GM04504 (cell line): ENCODE measurements around the gene GRP.

Experiments used
- DNase-seq: peaks from one replicate; pipeline ENCODE4 v3.0.0-alpha.2; 2012; ENCODE audit warnings: low read depth

Gene GRP

DNA sequence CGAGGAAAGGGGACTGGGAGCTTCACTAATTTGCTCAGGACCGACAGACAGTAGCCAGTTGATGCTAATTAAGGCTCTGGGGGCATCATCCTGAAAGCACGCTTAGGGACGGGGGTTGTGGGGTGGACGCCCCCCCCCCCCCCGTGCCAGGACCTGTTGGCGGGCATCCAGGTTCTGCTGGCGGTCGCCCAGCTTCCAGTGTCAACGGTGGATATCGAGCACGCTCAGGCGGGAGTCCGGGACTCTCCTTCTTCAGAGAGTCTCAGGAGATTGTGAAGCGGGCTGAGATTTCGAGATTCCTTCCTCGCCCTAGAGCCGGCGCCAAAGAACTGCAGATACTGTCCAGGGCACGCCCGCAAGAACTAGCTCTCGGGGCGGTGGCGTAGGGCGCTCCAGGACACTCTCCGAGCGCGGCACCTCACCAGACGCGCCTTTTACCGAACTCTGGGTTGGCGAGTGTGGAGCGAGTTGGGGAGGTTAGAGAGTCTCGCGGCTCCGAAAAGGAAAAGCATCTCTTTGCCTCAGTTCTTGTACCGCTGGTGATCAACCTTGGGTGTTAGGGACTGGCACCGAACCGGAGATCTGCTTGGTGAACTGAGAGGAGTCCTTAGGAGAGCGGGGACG is 47.7 kb downstream of the GRP start:
- DNase-seq, result no peak

DNA sequence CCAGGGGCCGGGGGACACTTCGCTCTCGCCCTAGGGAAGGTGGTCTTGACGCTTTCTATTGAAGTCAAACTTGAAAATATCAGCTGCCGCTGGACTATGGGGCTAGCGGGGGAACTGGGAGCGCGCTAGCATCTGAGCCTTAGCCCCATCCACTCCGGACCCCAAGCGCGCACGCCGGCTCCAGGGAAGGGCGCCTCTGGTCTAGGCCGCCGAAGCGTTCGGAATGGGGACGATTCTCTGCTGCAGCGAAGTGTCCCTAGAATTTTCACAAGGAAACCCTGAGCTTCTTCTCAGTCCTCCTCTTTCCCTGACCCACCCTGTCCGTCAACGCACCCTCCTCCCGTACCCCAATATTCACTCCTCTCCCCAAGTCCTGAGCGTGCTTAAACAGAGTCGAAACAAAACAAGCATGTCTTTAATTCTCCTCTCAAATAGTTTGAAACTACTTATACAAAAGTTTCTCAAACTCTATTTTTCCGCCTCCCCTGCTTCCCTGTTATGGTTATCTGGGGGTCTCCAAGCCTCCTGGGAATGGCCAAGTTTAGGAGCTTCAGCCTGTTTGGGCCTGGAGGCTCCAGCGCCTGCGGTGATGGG is 48.3 kb downstream of the GRP start:
- DNase-seq, result no peak

DNA sequence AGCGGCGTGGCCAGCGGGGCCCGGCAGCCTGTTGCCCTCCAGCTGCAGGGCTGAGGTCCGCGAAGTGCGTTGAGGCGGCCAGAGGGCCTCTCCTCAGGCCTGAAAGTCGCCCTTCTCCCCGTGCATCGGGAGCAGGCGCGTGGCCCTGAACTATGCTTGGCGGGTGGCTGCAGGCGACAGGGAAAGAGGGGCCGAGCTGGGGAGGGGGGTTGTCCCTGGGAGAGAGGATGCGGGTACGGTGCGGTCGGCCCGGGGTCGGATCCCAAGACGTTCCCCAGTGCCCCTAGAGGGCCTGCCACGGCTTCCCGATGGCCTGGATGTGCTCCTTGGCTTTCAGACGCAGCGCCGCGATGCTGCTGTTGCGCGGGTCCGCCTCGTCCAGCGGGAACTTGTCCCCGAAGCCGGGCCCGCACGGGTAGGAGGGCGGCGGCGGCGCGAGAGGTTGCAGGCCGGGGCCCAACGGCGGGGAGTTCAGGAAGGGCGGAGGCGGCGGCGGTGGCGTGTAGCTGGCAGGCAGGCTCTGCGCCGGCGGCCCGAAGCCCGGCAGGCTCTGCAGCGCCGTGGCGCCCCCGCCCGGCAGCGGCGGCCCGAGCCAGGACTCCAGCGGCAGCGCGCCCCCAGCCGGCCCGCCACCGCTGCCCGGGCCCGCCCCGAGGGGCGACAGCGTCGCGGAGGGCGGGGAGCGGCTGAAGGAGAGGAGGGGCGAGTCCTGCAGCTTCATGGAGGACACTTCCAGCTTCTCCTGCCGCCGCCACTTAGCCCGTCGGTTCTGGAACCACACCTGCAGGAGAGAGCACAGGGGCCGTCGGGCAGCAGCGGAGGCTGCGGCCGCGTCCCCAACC is 49.0 kb downstream of the GRP start:
- no peak for DNase-seq

DNA sequence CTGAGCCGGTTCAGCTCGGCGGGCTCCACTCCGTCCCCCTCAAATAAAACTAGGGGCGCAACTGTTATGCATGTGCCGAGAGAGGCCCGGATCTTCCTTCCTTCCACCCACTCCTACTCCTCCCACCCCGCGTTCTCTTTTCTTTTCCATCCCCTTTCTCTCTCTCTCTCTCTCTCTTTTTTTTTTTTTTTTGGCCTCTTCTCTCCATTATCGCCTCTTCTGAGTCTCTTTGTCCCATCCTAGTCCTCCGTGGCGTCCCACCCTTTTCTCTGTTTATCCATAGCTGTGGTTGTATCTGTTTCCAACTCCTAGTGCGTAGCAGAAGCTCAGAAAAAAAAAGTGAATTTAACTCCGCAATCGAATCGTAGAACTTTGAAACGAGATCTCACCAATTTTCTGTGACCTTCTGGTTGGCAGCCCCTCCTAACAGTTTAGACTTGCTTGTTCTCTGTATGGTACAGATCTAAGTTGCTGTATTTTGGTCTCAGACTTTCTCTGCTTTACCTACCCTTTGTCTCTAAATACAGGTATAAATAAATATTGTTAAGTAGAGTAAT is 49.7 kb downstream of the GRP start:
- DNase-seq, result no peak

DNA sequence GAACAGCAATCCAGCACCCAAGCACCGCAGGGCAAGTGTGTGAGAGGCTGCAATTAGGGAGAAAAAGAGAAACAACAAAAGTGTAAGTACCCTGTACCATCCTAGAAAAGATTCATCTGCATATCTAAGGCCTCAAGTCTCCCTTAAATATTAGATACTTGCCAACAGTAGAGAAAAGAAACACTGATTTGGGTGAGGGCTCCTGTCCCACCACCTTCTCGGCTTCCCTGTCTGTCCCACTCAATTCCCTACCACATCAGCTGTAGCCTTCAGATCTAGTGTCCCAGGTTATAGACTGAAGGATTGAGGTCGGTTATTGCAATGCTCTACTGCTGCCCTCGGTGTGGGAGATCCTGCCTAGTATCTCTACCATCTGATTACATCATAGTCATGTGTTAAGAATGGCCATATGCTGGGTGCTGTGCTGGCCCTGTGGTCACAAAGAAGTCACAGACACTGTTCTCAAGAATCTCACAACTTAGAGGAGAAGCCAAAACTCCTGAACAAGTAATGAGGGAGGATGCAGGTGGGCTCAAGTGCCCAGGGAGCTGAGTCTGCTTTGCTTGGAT is 50.8 kb downstream of the GRP start:
- DNase-seq, result no peak

DNA sequence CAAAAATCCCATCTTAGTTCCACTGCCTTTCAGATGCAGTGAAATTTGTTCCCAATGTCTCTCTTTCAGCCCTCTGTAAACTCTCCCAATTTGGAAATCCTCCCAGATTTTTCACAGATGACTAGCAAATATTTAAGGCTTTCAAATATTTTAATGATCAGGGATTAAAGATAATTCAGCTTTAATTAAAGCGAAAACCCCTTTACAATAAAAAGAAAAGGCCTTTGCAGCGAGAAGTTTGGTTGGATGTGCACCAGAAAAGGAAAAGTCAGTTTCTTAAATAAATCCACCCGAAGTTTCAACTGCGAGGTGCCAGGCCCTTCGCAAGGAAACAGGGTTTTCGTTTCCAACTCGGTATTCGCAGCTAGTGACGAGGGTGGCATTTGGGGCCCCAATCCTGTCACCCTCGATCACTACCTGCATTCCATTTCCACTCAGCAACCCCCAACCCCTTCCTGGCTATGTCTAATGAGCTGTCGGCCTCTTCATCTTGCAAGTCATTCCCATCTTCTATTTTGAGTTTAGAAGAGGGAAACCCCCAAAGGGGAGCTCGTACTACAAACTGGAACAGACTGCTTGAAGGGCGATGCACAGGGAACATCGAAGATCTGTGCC is 51.8 kb downstream of the GRP start:
- no peak for DNase-seq

DNA sequence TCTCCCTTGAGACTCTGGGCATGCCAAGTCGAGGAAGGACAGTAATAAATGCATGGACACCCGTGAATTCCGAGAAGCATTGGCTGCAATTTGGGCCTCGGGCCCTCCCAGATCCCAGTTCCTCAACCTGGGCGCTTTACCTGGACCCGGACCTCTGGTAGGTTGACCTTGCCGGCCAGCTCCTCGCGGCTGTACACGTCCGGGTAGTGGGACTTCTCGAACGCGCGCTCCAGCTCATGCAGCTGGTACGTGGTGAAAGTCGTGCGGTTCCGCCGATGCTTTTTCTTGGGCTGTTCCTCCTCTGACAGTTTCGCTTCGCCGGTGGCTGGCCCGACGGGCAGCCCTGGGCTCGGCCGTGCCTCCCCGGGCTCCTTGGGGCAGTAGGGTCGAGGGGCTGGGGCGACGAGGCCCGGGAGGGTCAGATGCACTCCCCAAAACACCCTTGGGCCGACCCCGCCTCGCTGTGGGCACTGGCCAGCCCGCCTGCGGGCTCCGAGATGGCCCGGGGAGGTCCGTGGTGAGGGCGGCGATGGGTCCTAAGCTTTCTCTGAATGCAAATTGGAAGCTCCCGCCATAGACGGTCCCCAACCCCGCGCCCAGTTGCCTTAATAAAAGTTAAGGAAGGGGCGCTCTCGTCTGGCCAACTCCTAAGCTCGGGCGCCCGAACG is 52.4 kb downstream of the GRP start:
- DNase-seq, result no peak

DNA sequence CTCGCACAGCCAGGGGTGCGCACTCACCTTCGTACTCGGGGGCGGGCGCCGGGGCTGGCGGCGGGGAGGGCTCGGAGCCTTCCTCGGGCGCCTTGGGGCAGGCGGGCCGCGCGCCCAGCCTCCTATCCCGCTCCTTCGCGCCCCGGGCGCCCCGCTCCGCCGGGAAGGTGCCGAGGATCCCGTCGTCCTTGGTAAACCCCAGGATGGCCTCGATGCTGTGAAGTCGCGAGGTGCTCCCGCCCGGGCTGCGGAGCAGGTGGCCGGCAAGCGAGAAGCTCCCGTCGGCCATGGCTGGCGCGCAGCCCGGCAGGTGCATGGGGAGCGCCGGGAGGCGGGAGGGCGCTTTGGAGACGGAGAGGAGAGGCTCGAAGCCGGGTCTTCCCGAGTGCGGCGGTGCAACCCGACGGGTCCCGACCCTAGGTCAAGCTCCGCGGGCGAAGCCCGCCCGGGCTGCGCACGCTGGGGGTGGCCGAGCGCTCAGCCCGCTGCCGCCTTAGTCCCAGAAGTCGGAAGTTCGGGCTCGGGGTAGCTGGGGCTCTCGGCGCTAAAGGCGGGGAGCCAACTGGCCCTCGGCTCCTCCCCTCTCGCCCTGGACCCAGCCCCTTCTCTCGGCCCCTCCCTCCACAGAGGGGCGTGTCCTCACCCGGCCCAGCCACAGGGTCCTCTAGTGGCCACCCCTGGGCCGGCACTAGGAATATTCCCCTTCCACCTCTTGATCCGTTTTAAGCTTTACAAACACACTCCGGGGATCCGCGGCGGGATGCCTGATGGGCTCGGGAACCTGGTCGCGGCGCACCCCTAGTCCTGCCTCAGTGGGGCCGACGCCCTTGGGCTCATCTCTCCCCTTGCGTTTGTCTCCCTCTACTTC is 53.2 kb downstream of the GRP start, which contains the start of gene RAX:
Gene RAX, minus strand, starts transcription at position 564 of the 868 bp plus-strand sequence. Its CDS starts 248 bp downstream, at position 316.
- no peak for DNase-seq

DNA sequence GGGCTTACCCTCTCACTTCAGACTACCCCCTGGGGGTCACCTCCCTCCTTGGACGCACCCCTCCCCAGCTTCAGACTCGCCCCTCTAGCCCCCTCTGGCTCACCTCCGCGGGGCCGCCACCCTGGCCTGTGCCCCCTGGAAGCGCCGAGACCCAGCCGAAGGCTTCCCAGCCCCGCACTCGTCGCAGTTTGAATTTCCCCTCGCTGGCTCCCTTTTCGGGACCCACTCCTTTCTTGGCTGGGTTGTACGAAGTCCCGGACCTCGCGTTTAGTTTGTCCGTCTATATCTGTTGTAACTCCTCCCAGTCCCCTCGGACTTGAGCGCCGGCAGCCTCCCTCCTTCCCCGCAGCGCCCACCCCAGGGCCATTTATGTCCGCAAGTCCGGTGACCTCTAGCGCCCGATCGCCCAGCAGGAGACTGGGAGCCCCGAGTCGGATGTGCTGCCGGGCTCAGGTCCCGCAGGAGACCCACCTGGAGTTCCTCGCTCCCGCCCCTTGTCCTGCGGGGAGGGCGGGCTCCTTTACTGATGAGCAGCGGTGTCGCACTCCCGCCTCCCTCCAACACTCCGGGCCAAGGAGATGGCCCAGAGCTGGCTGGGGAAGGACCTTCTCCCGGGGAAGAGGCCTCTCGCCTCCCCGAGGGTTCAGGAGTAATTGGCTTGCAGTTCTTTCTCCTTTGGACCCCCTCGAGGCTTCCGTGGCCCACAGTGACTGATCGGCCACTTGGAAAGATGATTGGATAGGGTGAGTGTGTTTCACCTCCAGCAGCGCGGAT is 54.0 kb downstream of the GRP start:
- DNase-seq, result no peak

DNA sequence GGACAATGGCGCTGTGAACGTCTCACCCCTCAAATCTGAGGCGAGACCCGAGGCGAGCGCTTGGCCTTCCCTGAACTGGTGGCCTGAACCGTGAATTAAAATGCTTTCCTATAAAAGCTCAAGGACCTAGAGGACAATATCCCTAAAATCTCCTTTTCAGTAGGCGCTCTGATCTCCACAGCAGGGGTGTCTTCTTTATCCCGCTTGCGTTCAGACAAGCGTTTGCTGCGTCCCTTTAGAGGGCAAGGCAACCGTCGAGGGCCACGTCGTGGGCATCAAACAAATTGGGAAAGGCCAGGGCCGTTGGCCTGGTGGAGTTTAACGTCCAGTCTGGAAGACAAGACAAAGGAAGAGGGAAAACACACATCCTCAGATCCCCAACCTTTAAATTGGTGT is 54.6 kb downstream of the GRP start:
- DNase-seq, result no peak

DNA sequence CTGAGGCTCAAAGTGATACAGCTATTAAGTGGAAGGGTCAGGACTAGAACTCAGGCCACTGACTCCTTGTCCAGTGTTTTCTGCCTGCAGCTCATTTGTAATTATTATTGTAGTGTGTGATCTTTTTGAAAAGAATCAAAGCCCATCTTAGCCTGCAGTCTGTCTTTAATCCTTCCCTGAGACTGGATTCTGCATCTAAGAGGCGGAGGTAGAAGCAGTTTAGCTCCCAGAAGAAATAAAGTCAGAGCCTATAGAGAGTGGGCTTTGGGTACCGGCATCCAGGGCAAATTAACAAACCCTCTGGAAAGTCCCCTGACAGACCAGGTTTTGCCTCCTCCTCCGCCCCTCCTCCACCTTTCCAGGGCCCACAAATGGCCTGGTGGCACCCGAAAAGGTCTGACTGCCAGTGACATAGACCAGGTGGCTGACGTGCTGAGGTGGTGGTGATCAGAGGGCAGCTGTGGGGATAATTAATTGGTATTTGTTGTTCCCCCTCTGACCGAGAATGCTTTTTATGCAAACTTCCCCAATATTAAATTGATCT is 55.5 kb downstream of the GRP start:
- no peak for DNase-seq

DNA sequence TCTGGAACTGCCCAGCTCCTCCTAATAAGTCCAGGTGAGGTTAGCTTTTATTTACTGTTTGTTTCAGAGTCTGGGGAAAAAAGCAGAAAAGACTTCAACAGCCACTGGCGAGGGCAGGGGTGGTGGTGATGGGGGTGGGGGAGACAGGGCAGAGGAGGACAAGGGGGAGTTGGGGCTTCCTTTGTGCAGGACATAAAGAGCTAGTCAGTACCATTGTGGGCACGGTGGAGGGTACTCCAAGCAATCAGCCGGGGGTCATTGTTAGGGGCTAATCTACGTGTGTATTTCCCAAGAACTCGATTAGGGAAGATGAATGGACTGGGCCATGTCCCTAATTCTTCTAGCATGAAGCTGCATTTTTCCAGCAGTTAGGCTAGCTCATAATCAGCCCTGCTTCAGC is 56.1 kb downstream of the GRP start:
- no peak for DNase-seq

DNA sequence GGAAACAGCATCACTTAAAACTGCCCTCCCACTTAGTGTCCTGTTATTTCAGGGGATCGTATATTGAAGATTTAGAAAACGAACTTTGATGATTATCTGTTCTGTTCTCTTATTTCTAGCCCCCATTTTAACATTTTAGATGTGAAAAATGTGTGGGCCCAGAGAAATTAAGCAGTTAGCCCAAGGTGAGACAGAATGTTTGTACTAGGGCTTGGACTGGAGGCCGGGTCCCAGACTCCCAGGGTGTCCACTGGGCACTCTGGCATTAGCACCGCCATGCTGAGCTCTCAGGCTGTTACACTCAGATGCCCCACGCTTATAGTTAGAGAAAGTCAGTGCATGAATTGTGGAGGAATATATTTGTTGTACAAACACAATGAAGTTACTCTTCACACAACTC is 58.8 kb downstream of the GRP start:
- no peak for DNase-seq

DNA sequence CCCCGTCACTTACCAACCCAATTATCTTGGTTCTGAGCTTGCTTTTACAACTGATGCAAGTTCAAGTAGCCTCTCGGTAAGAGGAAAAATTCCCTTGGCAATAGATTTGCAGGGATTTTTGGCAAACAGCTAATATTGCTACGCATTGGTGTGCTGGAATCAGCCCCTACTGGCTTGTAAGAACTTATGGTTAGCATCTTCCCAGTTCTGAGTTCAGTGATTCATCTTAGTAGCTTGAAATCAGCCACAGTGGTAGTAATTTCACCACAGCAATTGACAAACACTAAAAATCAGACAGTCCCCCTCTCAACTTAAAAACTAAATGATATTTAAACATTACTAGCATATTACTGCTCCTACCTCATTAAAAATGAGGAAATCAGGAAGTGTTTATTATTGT is 59.2 kb downstream of the GRP start:
- DNase-seq, result no peak

DNA sequence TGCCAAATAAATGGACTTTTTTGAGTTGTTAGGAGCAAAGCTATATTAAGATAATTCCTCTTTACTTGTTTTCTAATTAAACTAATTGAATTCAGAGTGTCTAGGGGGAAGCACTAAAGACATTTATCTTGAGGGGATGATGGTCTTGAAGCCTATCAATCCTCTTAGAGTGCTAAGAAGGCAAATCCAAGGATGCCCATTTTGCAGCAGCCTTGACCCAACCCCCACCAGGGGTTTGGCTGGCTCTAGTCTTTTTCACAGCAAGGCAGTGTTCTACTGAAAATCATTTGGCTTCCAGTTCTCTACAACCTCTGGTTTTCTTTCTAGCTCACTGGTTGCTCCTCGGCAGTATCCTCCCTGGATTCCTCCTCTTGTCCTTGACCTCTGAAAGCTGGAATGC is 59.8 kb downstream of the GRP start:
- DNase-seq, result no peak
